ENCODE data around the gene ZNF436. TPM values are rescaled to one million over a fixed set of nuclear protein-coding genes. Genes with fewer than 3 reads are reported as not detected.

The ZNF436 gene
- total and polyA plus RNA-seq, 2 of the 8 experiments (the other 6 are each of a cell fraction or from before 2014, with no cell fraction given), result 0.65 to 1.8 TPM

- TF ChIP-seq MAX (IDR thresholded peaks at IDR 0.05) (no peak), BACH1 (IDR thresholded peaks at IDR 0.05; ENCODE audit: low read length) (no peak), TCF12 (IDR thresholded peaks at IDR 0.05; ENCODE audit: low read depth, low read length) (no peak), SRF (IDR thresholded peaks at IDR 0.05; ENCODE audit: low read depth, low read length) (no peak)
Observed at GRCh38 chr1:23345920-23346319, 23.7 kb downstream of the ZNF436 start (continued).
